Stimulated activated CD4-positive, alpha-beta T cell treated with anti-CD3 and anti-CD28 coated beads, Interleukin-12 subunit alpha, Interleukin-12 subunit beta, amount 100 ng/mL, for 24 hours (primary cell): ENCODE measurements around the gene TCF7L1.

Experiments used
- DNase-seq, 2 experiments: peaks; one replicate each; pipeline ENCODE4 v3.0.0-alpha.2; 2020; ENCODE audit warnings: low read depth in 2 of 2

Gene TCF7L1

DNA sequence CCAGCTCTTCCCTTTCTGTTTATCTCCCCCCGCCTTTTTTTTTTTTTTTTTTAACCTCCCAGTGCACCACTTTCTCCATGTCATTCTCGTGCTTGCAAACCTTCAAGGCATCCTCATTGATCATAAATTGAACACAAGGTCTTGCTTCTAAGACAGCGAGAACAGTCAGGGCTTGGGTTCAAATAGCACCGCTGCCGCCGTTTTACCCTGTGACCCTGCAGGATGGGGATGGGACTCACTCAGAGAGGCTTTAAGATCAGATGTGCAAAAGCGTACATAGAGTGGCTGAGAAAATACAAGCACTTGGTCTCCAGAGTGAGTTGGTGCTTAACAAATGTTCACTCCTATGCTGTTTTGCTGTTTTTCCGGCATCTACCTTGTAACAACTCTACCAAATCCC is 93.6 kb downstream of the TCF7L1 start:
- no peak for DNase-seq

GRCh38 chr2:85230679-85231467 is 97.7 kb downstream of the TCF7L1 start:
- DNase-seq: no peak

GRCh38 chr2:85231468-85231805 is 98.2 kb downstream of the TCF7L1 start:
- no peak for DNase-seq

- DNase-seq: no peak
These were observed 98.8 kb downstream of the TCF7L1 start for GRCh38 chr2:85231952-85232351.

- no peak for DNase-seq
These were observed 101.7 kb downstream of the TCF7L1 start for GRCh38 chr2:85234868-85235267.

GRCh38 chr2:85235281-85235680 is 102.1 kb downstream of the TCF7L1 start:
- DNase-seq: no peak

GRCh38 chr2:85236084-85236483 is 102.9 kb downstream of the TCF7L1 start:
- no peak for DNase-seq

DNA sequence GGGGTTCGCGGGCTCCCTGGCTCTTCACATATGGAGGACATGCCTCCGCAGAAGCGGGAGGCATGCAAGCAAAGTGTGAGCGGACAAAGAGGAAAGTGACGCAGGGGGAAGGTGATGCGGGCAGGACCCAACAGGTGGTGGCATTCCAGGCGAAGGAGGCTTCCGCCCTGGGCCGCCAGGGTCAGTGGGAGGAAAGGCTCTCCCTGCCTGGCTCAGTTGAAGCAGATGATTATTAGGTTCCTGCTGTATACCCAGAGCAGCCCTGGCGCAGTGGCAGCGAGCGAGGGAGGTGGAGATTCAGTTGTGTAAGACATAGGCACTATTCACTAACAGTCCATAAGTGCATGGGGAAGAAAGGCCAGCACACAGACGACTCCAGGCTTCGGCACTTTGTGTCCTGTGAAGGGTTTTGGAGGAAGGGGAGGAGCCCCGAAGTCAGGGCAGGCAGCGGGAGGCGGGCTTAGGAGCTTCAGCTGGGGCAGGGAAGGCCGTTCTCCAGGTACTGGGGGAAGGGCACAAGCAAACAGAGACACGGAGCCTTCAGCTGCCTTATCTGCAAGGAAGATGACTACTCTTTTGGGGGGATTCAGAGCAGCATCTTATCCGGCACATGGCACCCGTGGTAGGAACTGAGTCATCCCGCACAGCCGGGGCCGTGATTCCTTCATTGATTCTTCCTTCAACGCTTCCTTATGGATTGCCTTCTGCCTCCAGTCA is 104.8 kb downstream of the TCF7L1 start:
- no peak for DNase-seq

DNA sequence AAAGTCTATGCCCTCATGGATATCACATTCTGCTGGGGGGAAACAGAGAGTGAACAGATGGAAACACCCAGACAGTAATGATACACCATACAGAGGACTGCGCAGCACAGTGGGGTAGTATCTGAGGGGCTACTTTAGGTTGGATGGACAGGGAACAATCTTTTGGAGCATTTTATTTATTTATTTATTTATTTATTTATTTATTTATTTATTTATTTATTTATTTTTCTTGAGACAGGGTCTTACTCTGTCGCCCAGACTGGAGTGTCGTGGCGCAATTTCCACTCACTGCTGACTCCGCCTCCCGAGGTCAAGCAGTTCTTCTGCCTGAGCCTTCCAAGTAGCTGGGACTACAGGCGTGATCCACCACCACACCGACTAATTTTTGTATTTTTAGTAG is 105.4 kb downstream of the TCF7L1 start:
- no peak for DNase-seq

GRCh38 chr2:85239102-85239501 is 105.9 kb downstream of the TCF7L1 start:
- DNase-seq: no peak

GRCh38 chr2:85240055-85240454 is 106.9 kb downstream of the TCF7L1 start:
- no peak for DNase-seq

DNA sequence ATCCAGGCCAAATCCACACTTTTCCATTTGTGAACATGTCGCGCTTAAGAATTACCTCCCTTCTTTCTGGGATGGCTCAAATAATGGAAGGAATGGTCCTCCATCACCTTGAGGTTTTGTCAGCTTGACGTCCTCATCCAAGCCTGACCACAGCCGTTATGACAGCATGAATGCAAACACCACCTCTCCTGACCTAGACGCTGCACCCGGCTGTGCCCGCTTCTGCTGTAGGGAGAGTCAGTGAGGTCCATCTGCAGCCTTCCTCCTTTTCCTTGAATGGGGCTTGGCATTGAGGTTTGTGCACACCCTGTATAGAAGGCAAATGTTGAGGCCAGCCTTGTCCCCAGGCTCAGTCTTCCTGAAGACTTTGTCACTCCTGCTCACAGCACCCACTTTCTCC is 109.1 kb downstream of the TCF7L1 start:
- no peak for DNase-seq

DNA sequence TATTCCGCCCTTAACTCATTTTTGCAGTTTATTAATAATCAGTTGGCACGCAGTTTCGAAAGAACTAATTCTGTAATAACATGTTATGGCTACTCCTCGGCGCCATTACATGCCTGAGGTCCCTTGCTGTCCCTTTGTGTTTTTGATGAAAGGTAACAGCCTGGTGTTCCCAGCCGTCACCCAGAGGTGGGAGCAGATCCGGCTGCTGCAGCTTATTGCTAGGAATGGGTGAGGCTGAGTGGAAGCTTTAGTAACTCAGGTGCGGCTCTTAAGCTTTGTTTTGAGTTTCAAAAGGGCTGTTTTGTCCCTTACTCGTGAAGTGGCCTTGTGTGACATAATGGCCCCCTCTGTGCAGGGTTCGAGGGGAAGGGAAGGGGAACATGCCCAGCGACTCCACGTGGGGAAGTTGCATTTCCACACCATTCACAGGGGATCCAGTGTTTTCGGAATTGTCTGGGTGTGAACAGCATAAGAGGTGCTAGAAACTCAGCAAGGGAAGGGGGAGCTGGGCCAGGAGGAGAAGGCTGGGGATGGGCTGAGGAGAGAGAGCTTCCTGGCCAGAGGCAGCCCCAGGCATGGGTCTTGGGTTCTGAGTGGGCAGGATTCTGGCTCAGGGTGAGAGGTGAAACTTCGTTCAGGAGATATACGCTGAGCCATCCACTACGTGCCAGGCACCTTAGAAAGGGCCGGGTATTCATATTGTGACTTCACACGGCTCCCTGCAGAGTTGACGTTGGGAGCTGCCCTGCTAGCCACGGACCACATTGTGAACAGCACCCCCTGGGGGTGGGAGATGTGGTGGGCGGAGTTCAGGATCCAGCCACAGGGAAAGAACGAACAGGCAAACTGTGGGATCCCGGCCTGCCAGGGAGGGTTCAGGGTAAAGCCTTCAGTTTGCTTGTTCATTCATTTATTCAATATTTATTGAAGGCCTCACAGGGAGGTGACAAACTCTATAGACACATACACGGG is 110.2 kb downstream of the TCF7L1 start:
- peak in 1 of 2 experiments; percentile 23 for DNase-seq

DNA sequence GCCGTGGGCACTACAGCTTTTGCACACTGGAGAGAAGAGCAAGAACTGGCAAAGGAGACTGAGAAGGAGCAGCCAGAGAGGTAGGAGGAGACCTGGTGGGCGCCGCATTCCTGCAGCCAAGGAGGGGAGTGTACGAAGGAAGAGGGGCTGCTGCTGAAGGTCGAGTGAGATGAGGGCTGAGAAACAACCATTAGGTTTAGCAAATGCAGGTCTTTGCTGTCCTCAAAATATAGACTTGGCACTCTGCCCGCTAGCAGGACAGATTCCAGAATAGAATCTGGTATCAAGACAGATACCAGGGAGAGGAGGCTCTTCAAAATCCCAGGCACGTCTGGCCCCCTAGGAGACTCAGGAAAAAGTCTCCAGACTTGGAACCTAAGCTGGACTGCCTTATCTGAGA is 111.6 kb downstream of the TCF7L1 start:
- no peak for DNase-seq

GRCh38 chr2:85245891-85246290 is 112.7 kb downstream of the TCF7L1 start:
- DNase-seq: no peak

GRCh38 chr2:85246348-85246747 is 113.2 kb downstream of the TCF7L1 start:
- no peak for DNase-seq

DNA sequence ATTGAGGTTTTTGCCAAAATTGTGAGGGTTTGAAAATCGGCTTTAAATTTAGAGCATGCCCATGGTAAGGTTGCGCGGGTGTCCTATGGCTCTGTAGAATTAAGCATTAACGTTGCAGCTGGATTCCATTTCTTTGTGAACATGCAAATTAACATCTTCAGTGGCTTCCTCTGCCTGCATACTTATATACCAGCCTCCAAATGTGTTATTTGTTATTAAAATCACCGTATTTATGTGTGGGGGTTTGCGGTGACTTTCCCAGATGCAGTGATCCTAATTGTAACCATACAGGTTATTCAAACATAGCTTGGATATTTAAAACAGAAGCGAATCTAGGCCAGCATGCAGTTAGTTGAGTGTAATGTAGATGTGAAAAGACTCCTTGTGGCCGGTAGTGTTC is 114.4 kb downstream of the TCF7L1 start:
- DNase-seq: no peak

GRCh38 chr2:85248773-85249509 is 115.7 kb downstream of the TCF7L1 start:
- no peak for DNase-seq

DNA sequence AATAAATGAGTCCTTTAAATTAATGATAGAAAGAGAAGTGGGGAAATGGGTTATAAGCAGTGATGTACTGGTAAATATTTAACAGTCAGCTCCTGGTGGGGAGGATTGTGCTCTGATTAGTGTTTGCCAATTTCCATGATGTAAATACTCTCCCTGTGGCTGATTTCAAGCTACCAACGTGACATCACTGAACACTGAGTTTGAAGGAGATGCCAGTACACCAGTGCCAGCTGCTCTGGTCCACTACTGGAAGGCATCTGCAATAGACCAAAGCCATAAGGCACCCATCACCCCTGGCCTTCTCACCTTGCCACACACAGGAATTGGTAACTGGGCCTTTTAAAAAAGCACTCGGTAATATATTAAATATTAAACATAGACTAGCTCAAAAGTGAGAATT is 116.9 kb downstream of the TCF7L1 start:
- no peak for DNase-seq

DNA sequence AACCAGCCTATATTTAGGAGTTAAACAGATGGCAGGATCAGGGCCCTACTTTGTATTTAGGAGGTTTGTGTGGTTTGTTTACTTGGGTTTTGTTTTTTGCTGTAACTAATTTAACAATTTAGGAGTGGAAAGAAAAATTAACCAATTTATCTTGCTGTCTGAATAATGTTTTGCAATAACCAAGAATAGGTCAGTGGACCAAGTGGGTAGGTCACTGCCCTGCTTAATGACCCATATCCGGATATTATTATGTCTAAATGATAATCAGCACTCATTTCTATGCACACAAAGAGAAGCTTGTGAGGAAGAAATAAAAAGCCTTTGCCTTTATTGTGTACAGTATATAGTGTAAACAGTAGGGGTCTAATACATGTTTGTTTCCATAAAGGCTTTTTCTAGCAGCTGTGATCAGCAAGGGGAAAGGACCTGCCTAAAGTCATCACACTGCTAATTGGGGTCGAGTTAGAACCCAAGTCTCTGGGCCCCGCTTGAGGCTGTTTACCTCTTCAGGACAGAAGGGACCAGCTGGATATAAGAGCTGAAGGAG is 118.0 kb downstream of the TCF7L1 start:
- no peak for DNase-seq

- DNase-seq: no peak
These were observed 120.7 kb downstream of the TCF7L1 start for GRCh38 chr2:85253890-85254289.
